GM12874 (cell line): ENCODE data around the gene SYNE1.

Experiments used
- TF ChIP-seq, protein P1 (sequence below): IDR thresholded peaks from 2 replicates; pipeline ENCODE4 v1.5.1; 2011; ENCODE audit warnings: low read depth, mild to moderate bottlenecking, control low read depth, low read length, moderate library complexity; ENCODE audit not compliant: insufficient read depth

The SYNE1 gene

GRCh38 chr6:152386131-152386530, 251.0 kb downstream of the SYNE1 start:
- TF ChIP-seq, protein P1, sequence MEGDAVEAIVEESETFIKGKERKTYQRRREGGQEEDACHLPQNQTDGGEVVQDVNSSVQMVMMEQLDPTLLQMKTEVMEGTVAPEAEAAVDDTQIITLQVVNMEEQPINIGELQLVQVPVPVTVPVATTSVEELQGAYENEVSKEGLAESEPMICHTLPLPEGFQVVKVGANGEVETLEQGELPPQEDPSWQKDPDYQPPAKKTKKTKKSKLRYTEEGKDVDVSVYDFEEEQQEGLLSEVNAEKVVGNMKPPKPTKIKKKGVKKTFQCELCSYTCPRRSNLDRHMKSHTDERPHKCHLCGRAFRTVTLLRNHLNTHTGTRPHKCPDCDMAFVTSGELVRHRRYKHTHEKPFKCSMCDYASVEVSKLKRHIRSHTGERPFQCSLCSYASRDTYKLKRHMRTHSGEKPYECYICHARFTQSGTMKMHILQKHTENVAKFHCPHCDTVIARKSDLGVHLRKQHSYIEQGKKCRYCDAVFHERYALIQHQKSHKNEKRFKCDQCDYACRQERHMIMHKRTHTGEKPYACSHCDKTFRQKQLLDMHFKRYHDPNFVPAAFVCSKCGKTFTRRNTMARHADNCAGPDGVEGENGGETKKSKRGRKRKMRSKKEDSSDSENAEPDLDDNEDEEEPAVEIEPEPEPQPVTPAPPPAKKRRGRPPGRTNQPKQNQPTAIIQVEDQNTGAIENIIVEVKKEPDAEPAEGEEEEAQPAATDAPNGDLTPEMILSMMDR: no peak

- TF ChIP-seq, protein P1: no peak
These were observed 255.9 kb downstream of the SYNE1 start for GRCh38 chr6:152380993-152381898.

- TF ChIP-seq, protein P1: no peak
These were observed 256.8 kb downstream of the SYNE1 start for GRCh38 chr6:152380351-152380767.

DNA sequence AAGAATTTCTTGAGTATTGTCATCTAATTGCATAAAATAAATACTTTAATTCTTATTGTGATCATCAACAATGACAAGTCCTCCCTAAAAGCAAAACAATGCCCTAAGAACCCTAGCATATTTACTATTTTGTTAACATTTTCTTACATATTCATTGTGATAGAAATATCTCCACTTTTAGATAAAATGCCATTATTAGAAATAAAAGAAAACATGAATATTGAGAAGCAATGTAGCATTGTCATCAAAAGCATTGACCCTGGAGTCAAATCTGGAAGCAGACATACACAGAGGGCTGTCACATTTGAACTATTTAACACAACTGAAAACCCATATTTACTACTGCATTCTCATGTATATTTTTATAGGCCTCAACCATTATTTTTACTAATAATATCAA, 257.7 kb downstream of the SYNE1 start:
- TF ChIP-seq, protein P1: no peak

DNA sequence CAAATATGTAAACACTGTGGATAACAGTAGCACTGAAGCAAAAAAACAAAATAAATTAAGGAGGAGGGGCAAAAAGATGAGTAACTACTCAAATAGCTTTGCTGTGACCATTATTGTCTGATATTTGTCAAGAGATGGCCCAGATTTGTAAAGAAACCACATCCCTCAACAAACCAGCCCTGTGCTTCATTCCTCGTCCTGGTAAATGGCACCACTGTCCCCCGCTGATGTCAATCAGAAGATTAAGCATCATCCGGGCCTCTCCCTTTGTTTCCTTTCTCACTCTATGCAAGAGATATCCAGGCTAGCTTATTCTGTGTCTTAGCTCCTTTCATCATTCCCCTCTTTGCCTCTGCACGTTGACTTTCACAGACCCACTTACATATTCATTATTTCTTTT, 259.0 kb downstream of the SYNE1 start:
- TF ChIP-seq, protein P1: no peak

DNA sequence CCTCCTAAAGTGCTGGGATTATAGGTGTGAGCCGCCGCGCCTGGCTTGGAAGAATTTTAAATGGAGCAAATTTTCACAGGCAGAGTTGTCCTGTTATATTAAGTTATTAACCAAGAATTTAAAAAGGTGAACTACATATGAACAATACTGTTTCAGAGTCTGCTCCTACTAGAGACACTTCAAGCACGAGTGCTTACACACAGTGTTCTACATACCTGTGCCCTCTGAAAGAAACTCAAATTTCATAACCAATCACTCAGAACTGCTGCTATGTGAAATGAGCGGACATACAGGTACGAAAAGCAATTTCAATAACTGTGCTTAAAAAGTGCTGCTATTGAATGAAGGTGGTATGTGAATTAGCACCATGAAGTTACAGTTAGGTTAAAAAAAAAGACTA, 262.0 kb downstream of the SYNE1 start:
- TF ChIP-seq, protein P1: no peak

GRCh38 chr6:152372945-152373344, 264.2 kb downstream of the SYNE1 start:
- TF ChIP-seq, protein P1: no peak
